Measurements from ENCODE around the gene PADI2. TPM values are rescaled to one million over a fixed set of nuclear protein-coding genes. Genes with fewer than 3 reads are reported as not detected.

The PADI2 gene
- total RNA-seq, 1 donor from 2014 or later: 0.49 TPM

GRCh38 chr1:17045150-17045549, 74.1 kb downstream of the PADI2 start:
- no peaks in the 10 kb centered on the region for H3K9me3 Mint-ChIP-seq
- no peak overlapping the region for H3K4me3 Mint-ChIP-seq
- H3K4me1 Mint-ChIP-seq: peaks cover 7% of the 10 kb centered on the region
- no peak overlapping the region for H3K27ac Mint-ChIP-seq
- no peaks in the 10 kb centered on the region for H3K27me3 Mint-ChIP-seq (ENCODE audit: low read depth)
- no peak for TF ChIP-seq CTCF (IDR thresholded peaks at IDR 0.05; ENCODE audit: unreplicated experiment)
- DNase-seq (ENCODE audit: low spot score in 2 of 2, unreplicated experiment in 2 of 2): no peak
- peaks cover 20% of the 10 kb centered on the region for H3K36me3 Mint-ChIP-seq

- H3K27me3 Mint-ChIP-seq (ENCODE audit: low read depth): no peaks in the 10 kb centered on the region
- no peaks in the 10 kb centered on the region for H3K9me3 Mint-ChIP-seq
- peaks cover 7% of the 10 kb centered on the region for H3K4me1 Mint-ChIP-seq
- no peak for TF ChIP-seq CTCF (IDR thresholded peaks at IDR 0.05; ENCODE audit: unreplicated experiment)
- H3K27ac Mint-ChIP-seq: no peak overlapping the region
- H3K4me3 Mint-ChIP-seq: no peak overlapping the region
- H3K36me3 Mint-ChIP-seq: peaks cover 26% of the 10 kb centered on the region
- no peak for DNase-seq (ENCODE audit: low spot score in 2 of 2, unreplicated experiment in 2 of 2)
These were observed 75.6 kb downstream of the PADI2 start for GRCh38 chr1:17043676-17044075.

- no peak for DNase-seq (ENCODE audit: low spot score in 2 of 2, unreplicated experiment in 2 of 2)
- no peak overlapping the region for H3K27ac Mint-ChIP-seq
- H3K27me3 Mint-ChIP-seq (ENCODE audit: low read depth): no peaks in the 10 kb centered on the region
- no peak overlapping the region for H3K4me3 Mint-ChIP-seq
- peaks cover 2% of the 10 kb centered on the region for H3K4me1 Mint-ChIP-seq
- no peak for TF ChIP-seq CTCF (IDR thresholded peaks at IDR 0.05; ENCODE audit: unreplicated experiment)
- no peaks in the 10 kb centered on the region for H3K9me3 Mint-ChIP-seq
- peaks cover 31% of the 10 kb centered on the region for H3K36me3 Mint-ChIP-seq
These were observed 79.1 kb downstream of the PADI2 start for GRCh38 chr1:17040135-17040534.

- Mint-ChIP-seq H3K27ac (no peak overlapping the region), H3K4me3 (no peak overlapping the region), H3K27me3 (ENCODE audit: low read depth) (no peaks in the 10 kb centered on the region), H3K36me3 (peaks cover 30% of the 10 kb centered on the region), H3K4me1 (no peaks in the 10 kb centered on the region), H3K9me3 (no peaks in the 10 kb centered on the region)
- no peak for TF ChIP-seq CTCF (IDR thresholded peaks at IDR 0.05; ENCODE audit: unreplicated experiment)
- DNase-seq (ENCODE audit: low spot score in 2 of 2, unreplicated experiment in 2 of 2): no peak
These were observed 79.7 kb downstream of the PADI2 start for GRCh38 chr1:17039522-17039921.

DNA sequence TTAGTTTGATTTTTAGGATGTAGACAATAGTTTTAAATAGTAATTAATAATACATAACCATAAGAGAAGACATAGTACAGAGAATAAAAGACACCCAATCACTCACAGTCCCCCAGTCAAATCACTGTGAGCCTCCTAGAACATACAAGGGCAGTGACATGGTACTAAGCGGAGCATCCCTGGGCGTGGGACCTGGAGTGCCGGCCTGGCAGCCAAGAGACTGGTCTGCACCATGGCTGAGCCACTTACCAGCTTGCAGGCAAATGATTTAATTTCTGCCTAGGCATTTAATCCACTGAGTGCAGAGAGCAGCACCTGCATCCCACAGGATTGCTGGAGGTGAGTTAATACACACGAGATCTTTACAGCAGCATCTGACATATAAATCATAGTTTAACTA, 85.8 kb downstream of the PADI2 start:
- peaks cover 7% of the 10 kb centered on the region for H3K36me3 Mint-ChIP-seq
- no peaks in the 10 kb centered on the region for H3K9me3 Mint-ChIP-seq
- DNase-seq (ENCODE audit: low spot score in 2 of 2, unreplicated experiment in 2 of 2): no peak
- H3K27ac Mint-ChIP-seq: no peak overlapping the region
- no peak for TF ChIP-seq CTCF (IDR thresholded peaks at IDR 0.05; ENCODE audit: unreplicated experiment)
- peaks cover 3% of the 10 kb centered on the region for H3K4me1 Mint-ChIP-seq
- H3K27me3 Mint-ChIP-seq (ENCODE audit: low read depth): no peaks in the 10 kb centered on the region
- H3K4me3 Mint-ChIP-seq: no peak overlapping the region

- peaks cover 3% of the 10 kb centered on the region for H3K4me1 Mint-ChIP-seq
- H3K27me3 Mint-ChIP-seq (ENCODE audit: low read depth): no peaks in the 10 kb centered on the region
- no peak for TF ChIP-seq CTCF (IDR thresholded peaks at IDR 0.05; ENCODE audit: unreplicated experiment)
- peaks cover 8% of the 10 kb centered on the region for H3K36me3 Mint-ChIP-seq
- no peak overlapping the region for H3K27ac Mint-ChIP-seq
- H3K9me3 Mint-ChIP-seq: no peaks in the 10 kb centered on the region
- no peak for DNase-seq (ENCODE audit: low spot score in 2 of 2, unreplicated experiment in 2 of 2)
- H3K4me3 Mint-ChIP-seq: no peak overlapping the region
These were observed 86.5 kb downstream of the PADI2 start for GRCh38 chr1:17032741-17033140.

Measured in mesothelial cell of epicardium (in vitro differentiated cells).